SK-N-SH treated with all-trans-retinoic acid at 6 μM for 48 hours (cell line): ENCODE measurements around the gene MAP2.

Experiments
- ATAC-seq: fragments of 200-7000 bp; cut with Tn5 transposase; 3 replicates; pipeline ENCODE4 v1.9.1; 2020; ENCODE audit warnings: mild to moderate bottlenecking, moderate library complexity
- ARNTL ChIP-seq: fragments of 450-650 bp; formaldehyde crosslinking; IDR thresholded peaks from 2 replicates; pipeline ENCODE4 v1.5.0; 2020; ENCODE audit warnings: low read depth, mild to moderate bottlenecking, moderate library complexity, borderline replicate concordance
- BACH2 ChIP-seq: fragments of 250-450 bp; sonication (Bioruptor Pico); IDR thresholded peaks from 2 replicates; pipeline ENCODE4 v1.9.0; 2021; ENCODE audit warnings: mild to moderate bottlenecking, borderline replicate concordance
- CSDC2 ChIP-seq: fragments of 250-450 bp; sonication (Bioruptor Pico); IDR thresholded peaks from 2 replicates; pipeline ENCODE4 v1.5.0; 2020; ENCODE audit warnings: mild to moderate bottlenecking, moderate library complexity
- ESRRG ChIP-seq: fragments of 250-450 bp; sonication (Bioruptor Pico); IDR thresholded peaks from 2 replicates; pipeline ENCODE4 v1.6.1; 2021; ENCODE audit warnings: mild to moderate bottlenecking
- GLIS3 ChIP-seq: fragments of 250-450 bp; sonication (Bioruptor Pico); IDR thresholded peaks from 2 replicates; pipeline ENCODE4 v1.5.0; 2020; ENCODE audit warnings: mild to moderate bottlenecking, moderate library complexity
- ISL1 ChIP-seq: fragments of 250-450 bp; sonication (Bioruptor Pico); IDR thresholded peaks from 2 replicates; pipeline ENCODE4 v2.1.2; 2022; ENCODE audit warnings: mild to moderate bottlenecking, moderate library complexity
- OSR1 ChIP-seq: fragments of 250-450 bp; sonication (Bioruptor Pico); IDR thresholded peaks from 2 replicates; pipeline ENCODE4 v1.8.0; 2022; ENCODE audit warnings: moderate library complexity, mild to moderate bottlenecking, inconsistent platforms
- RARB ChIP-seq: fragments of 250-450 bp; sonication (Bioruptor Pico); IDR thresholded peaks from 2 replicates; pipeline ENCODE4 v1.8.0; 2021; ENCODE audit warnings: mild to moderate bottlenecking, moderate library complexity
- TCF4 ChIP-seq: fragments of 250-450 bp; sonication (Bioruptor Pico); IDR thresholded peaks from 2 replicates; pipeline ENCODE4 v1.8.0; 2021; ENCODE audit warnings: mild to moderate bottlenecking, moderate library complexity, borderline replicate concordance
- TOX ChIP-seq: fragments of 250-450 bp; sonication (Bioruptor Pico); IDR thresholded peaks from 2 replicates; pipeline ENCODE4 v1.8.0; 2021; ENCODE audit warnings: mild to moderate bottlenecking, moderate library complexity, borderline replicate concordance
- ZC3H10 ChIP-seq: fragments of 250-450 bp; sonication (Bioruptor Pico); IDR thresholded peaks from 2 replicates; pipeline ENCODE4 v1.5.1; 2021; ENCODE audit warnings: mild to moderate bottlenecking, moderate library complexity
- ZFP3 ChIP-seq: fragments of 250-450 bp; sonication (Bioruptor Pico); IDR thresholded peaks from 2 replicates; pipeline ENCODE4 v1.5.0; 2020; ENCODE audit warnings: mild to moderate bottlenecking, moderate library complexity
- ZFP30 ChIP-seq: fragments of 450-650 bp; formaldehyde crosslinking; IDR thresholded peaks from 2 replicates; pipeline ENCODE4 v1.5.0; 2022; ENCODE audit warnings: mild to moderate bottlenecking, moderate library complexity
- ZNF565 ChIP-seq: fragments of 450-650 bp; formaldehyde crosslinking; conservative IDR thresholded peaks from 2 replicates; pipeline ENCODE4 v1.5.0; 2020; ENCODE audit warnings: low read depth, mild to moderate bottlenecking, moderate library complexity
- ZNF70 ChIP-seq: fragments of 450-650 bp; formaldehyde crosslinking; IDR thresholded peaks from 2 replicates; pipeline ENCODE4 v1.5.0; 2020; ENCODE audit warnings: mild to moderate bottlenecking, moderate library complexity
- ZNF8 ChIP-seq: fragments of 450-650 bp; formaldehyde crosslinking; IDR thresholded peaks from 2 replicates; pipeline ENCODE4 v1.5.0; 2020; ENCODE audit warnings: mild to moderate bottlenecking, moderate library complexity
- TF ChIP-seq, protein P1 (sequence below): fragments of 250-450 bp; sonication (Bioruptor Pico); IDR thresholded peaks from 2 replicates; pipeline ENCODE4 v1.8.0; 2021; ENCODE audit warnings: low read depth, mild to moderate bottlenecking, moderate library complexity, borderline replicate concordance
- TF ChIP-seq, protein P2 (sequence below): fragments of 250-450 bp; sonication (Bioruptor Pico); IDR thresholded peaks from 2 replicates; pipeline ENCODE4 v1.8.0; 2020; ENCODE audit warnings: mild to moderate bottlenecking, moderate library complexity, borderline replicate concordance
- TF ChIP-seq, protein P3 (sequence below): fragments of 250-450 bp; sonication (Bioruptor Pico); IDR thresholded peaks from 2 replicates; pipeline ENCODE4 v1.5.1; 2021; ENCODE audit warnings: mild to moderate bottlenecking, moderate library complexity
- TF ChIP-seq, protein P4 (sequence below): fragments of 250-450 bp; sonication (Bioruptor Pico); IDR thresholded peaks from 2 replicates; pipeline ENCODE4 v1.5.1; 2020; ENCODE audit warnings: low read depth, mild to moderate bottlenecking, moderate library complexity

MAP2 gene

DNA sequence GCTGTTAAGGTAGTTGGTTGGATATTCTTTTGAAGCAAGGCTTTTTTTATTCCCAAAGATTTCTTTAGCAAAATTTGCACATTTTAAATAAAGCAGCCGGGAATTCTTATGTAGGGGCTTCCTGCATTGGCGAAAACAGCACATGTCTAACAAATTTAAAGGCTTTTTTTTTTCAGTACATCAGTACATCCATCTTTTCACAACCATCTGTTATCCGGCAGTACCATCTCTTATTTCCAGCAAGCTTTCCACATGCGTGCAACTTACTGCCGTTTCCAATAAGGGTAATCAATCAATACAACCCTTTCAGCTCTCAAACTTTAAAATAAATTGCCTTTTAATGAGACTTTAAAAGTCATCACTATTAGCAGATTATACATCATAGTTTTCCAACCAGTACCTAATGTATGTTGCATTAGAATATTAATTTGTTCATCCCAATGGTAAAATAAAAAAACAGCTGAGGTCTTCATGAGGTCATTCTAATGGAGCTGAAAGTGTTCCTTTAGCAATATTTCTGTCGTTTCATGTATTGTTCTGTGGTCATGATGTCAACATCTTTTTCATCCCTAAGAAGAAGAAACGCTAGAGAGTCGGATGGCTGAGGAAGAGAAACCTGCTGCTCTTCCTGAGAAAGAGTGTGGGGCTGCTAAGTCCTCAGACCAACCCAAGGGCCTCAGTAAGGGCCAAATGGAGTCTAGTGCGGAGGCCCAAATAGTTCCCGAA lies 266.3 kb downstream of the MAP2 start:
- TF ChIP-seq RARB (CRISPR knock-in tag) (no peak), ZNF8 (no peak), ARNTL (no peak), ZFP3 (CRISPR knock-in tag) (no peak), ZNF70 (CRISPR knock-in tag) (no peak), ZNF565 (CRISPR knock-in tag) (no peak), TOX (CRISPR knock-in tag) (no peak)
- TF ChIP-seq, protein P1, sequence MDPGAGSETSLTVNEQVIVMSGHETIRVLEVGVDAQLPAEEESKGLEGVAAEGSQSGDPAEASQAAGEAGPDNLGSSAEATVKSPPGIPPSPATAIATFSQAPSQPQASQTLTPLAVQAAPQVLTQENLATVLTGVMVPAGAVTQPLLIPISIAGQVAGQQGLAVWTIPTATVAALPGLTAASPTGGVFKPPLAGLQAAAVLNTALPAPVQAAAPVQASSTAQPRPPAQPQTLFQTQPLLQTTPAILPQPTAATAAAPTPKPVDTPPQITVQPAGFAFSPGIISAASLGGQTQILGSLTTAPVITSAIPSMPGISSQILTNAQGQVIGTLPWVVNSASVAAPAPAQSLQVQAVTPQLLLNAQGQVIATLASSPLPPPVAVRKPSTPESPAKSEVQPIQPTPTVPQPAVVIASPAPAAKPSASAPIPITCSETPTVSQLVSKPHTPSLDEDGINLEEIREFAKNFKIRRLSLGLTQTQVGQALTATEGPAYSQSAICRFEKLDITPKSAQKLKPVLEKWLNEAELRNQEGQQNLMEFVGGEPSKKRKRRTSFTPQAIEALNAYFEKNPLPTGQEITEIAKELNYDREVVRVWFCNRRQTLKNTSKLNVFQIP, result no peak
- ATAC-seq, result no peak

DNA sequence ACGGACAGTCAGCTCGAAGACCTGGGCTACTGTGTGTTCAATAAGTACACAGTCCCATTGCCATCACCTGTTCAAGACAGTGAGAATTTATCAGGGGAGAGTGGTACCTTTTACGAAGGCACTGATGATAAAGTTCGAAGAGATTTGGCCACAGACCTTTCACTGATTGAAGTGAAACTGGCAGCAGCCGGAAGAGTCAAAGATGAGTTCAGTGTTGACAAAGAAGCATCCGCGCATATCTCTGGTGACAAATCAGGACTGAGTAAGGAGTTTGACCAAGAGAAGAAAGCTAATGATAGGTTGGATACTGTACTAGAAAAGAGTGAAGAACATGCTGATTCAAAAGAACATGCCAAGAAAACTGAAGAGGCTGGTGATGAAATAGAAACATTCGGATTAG lies 270.9 kb downstream of the MAP2 start:
- TF ChIP-seq, protein P1, result no peak
- TF ChIP-seq ZNF8 (no peak), ZFP30 (CRISPR knock-in tag) (no peak), ARNTL (no peak), ZFP3 (CRISPR knock-in tag) (no peak), CSDC2 (CRISPR knock-in tag) (no peak), ESRRG (CRISPR knock-in tag) (no peak), OSR1 (CRISPR knock-in tag) (no peak), BACH2 (CRISPR knock-in tag) (no peak), RARB (CRISPR knock-in tag) (no peak), GLIS3 (no peak), ZC3H10 (CRISPR knock-in tag) (no peak), TCF4 (CRISPR knock-in tag) (no peak), ZNF565 (CRISPR knock-in tag) (no peak), ZNF70 (CRISPR knock-in tag) (no peak), TOX (CRISPR knock-in tag) (no peak)
- TF ChIP-seq, protein P2, sequence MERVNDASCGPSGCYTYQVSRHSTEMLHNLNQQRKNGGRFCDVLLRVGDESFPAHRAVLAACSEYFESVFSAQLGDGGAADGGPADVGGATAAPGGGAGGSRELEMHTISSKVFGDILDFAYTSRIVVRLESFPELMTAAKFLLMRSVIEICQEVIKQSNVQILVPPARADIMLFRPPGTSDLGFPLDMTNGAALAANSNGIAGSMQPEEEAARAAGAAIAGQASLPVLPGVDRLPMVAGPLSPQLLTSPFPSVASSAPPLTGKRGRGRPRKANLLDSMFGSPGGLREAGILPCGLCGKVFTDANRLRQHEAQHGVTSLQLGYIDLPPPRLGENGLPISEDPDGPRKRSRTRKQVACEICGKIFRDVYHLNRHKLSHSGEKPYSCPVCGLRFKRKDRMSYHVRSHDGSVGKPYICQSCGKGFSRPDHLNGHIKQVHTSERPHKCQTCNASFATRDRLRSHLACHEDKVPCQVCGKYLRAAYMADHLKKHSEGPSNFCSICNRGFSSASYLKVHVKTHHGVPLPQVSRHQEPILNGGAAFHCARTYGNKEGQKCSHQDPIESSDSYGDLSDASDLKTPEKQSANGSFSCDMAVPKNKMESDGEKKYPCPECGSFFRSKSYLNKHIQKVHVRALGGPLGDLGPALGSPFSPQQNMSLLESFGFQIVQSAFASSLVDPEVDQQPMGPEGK, result no peak
- TF ChIP-seq, protein P3, sequence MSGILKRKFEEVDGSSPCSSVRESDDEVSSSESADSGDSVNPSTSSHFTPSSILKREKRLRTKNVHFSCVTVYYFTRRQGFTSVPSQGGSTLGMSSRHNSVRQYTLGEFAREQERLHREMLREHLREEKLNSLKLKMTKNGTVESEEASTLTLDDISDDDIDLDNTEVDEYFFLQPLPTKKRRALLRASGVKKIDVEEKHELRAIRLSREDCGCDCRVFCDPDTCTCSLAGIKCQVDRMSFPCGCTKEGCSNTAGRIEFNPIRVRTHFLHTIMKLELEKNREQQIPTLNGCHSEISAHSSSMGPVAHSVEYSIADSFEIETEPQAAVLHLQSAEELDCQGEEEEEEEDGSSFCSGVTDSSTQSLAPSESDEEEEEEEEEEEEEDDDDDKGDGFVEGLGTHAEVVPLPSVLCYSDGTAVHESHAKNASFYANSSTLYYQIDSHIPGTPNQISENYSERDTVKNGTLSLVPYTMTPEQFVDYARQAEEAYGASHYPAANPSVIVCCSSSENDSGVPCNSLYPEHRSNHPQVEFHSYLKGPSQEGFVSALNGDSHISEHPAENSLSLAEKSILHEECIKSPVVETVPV, result no peak
- TF ChIP-seq, protein P4, sequence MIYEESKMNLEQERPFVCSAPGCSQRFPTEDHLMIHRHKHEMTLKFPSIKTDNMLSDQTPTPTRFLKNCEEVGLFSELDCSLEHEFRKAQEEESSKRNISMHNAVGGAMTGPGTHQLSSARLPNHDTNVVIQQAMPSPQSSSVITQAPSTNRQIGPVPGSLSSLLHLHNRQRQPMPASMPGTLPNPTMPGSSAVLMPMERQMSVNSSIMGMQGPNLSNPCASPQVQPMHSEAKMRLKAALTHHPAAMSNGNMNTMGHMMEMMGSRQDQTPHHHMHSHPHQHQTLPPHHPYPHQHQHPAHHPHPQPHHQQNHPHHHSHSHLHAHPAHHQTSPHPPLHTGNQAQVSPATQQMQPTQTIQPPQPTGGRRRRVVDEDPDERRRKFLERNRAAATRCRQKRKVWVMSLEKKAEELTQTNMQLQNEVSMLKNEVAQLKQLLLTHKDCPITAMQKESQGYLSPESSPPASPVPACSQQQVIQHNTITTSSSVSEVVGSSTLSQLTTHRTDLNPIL (CRISPR knock-in tag), result no peak
- no peak for ATAC-seq

DNA sequence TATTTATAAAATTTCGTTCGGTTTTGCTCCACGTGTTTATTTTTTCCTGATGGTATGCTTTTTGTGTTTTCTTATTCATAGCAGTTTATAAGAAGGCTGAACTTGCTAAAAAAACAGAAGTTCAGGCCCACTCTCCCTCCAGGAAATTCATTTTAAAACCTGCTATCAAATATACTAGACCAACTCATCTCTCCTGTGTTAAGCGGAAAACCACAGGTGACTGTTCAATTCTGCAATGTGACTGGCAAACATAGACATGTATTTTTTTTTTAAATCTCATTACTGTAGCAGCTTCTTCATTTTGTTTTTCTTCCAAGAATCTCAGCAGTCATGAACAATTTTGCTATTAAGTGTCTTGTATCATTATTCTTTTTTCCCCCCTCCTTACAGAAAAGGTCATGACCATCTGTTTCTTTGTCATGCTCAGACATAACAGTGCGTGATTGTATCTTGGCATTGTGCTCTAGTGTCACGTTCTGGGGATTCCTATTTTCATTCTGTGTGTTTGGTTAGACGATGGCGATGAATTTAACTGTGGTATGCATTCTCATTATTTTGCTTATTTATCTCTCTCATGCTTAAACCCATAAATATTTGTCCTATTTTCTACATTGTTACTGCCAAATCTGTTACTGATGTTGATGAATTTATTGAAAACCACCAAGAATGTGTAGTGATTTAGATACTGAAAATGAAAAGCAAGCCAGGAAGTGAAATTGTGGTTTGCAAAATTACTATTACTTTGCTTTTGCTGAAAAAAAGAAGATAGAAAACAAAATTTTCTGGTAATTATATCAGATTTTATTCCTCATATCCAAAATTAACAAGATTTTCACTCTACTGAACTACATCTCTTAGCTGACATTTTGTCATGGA lies 273.2 kb downstream of the MAP2 start:
- ATAC-seq, result no peak
- TF ChIP-seq ISL1 (CRISPR knock-in tag), result no peak
- TF ChIP-seq, protein P2, result no peak
- no peak for TF ChIP-seq ZC3H10 (CRISPR knock-in tag)
- TF ChIP-seq, protein P1, result no peak
- TF ChIP-seq, protein P3, result no peak
- no peak for TF ChIP-seq TOX (CRISPR knock-in tag)
- TF ChIP-seq ZNF565 (CRISPR knock-in tag), result no peak
- TF ChIP-seq OSR1 (CRISPR knock-in tag), result no peak
- TF ChIP-seq ZNF70 (CRISPR knock-in tag), result no peak
